Measurements from ENCODE around the gene RPS6KA3. TPM values are rescaled to one million over a fixed set of nuclear protein-coding genes. Genes with fewer than 3 reads are reported as not detected.

RPS6KA3 gene
- total and polyA plus RNA-seq, 12 donors = 6.2 to 41.9 (median 34.3) TPM

GRCh38 chrX:20300822-20301221 lies 34.1 kb upstream of the RPS6KA3 start:
- H3K27ac ChIP-seq = no peak overlapping the region
- intact Hi-C loops (cut with DNase I) = no loop called here
- H3K27me3 ChIP-seq = peaks cover 6% of the 10 kb centered on the region
- H3K9me3 ChIP-seq (replicated peaks in 1 of 3) = no peaks in the 10 kb centered on the region
- H3K4me1 ChIP-seq (replicated peaks in 1 of 2) = no peaks in the 10 kb centered on the region
- WGBS, 4 donors = 86 to 98% (median 91%) methylated on average over 5 of the region's 5 CpGs
- no peaks in the 10 kb centered on the region for H3K36me3 ChIP-seq (replicated peaks in 1 of 2)
- TF ChIP-seq, protein P1, sequence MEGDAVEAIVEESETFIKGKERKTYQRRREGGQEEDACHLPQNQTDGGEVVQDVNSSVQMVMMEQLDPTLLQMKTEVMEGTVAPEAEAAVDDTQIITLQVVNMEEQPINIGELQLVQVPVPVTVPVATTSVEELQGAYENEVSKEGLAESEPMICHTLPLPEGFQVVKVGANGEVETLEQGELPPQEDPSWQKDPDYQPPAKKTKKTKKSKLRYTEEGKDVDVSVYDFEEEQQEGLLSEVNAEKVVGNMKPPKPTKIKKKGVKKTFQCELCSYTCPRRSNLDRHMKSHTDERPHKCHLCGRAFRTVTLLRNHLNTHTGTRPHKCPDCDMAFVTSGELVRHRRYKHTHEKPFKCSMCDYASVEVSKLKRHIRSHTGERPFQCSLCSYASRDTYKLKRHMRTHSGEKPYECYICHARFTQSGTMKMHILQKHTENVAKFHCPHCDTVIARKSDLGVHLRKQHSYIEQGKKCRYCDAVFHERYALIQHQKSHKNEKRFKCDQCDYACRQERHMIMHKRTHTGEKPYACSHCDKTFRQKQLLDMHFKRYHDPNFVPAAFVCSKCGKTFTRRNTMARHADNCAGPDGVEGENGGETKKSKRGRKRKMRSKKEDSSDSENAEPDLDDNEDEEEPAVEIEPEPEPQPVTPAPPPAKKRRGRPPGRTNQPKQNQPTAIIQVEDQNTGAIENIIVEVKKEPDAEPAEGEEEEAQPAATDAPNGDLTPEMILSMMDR (IDR thresholded peaks at IDR 0.05) = no peak
- no peak for TF ChIP-seq POLR2A (IDR thresholded peaks at IDR 0.05)
- no peak for DNase-seq
- no peak overlapping the region for H3K4me3 ChIP-seq

DNA sequence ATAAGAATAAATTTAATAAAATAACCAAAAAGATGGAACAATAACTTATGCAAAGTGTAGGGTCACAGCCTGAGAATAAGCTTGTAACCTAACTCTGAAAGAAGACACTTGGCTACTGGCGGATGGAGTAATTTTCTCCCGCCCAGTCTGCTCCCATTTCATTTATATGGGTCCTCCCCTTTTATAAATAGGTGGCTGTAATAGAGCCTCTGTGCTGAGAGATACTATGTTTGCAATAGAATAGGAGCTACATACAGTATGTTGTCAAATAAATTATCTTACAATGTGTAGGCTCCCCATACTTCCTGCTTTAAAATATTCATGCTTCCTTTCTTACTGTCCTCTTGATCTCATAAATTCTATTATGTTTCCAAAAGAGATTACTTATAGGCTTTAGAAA lies 28.2 kb upstream of the RPS6KA3 start:
- TF ChIP-seq POLR2A (IDR thresholded peaks at IDR 0.05) = no peak
- Histone ChIP-seq H3K4me3 (no peak overlapping the region), H3K4me1 (replicated peaks in 1 of 2) (no peaks in the 10 kb centered on the region), H3K27me3 (peaks cover 3% of the 10 kb centered on the region), H3K27ac (no peak overlapping the region), H3K36me3 (replicated peaks in 1 of 2) (no peaks in the 10 kb centered on the region), H3K9me3 (replicated peaks in 1 of 3) (no peaks in the 10 kb centered on the region)
- 83 to 91% (median 85%) methylated on average over 2 of the region's 2 CpGs for WGBS, 4 donors
- DNase-seq = no peak
- intact Hi-C loops (cut with DNase I) = no loop called here

DNA sequence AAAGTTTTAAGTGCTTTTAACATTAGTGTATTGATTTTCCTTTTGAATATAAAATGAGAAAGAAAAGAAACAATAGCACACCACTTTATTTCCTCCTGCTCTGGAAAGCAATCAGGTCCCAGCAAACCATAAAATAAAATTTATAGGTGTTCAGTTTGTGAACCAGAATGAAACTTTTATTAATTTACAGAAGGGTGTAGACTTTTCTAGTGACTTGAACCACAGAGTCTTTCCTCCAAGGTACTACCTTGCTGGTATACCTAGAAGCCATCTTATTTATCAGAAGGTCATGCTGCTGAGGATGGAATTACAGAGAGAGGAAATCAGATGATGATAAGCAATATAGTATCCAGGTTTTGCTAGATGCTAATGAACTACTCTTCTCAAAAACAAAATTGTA lies 27.6 kb upstream of the RPS6KA3 start:
- Histone ChIP-seq H3K9me3 (replicated peaks in 1 of 3) (no peaks in the 10 kb centered on the region), H3K4me1 (replicated peaks in 1 of 2) (no peaks in the 10 kb centered on the region), H3K27ac (no peak overlapping the region), H3K4me3 (no peak overlapping the region), H3K36me3 (replicated peaks in 1 of 2) (no peaks in the 10 kb centered on the region), H3K27me3 (peaks cover 3% of the 10 kb centered on the region)
- DNase-seq = no peak
- TF ChIP-seq POLR2A (IDR thresholded peaks at IDR 0.05) = no peak
- TF ChIP-seq, protein P1 (IDR thresholded peaks at IDR 0.05) = no peak
- intact Hi-C loops (cut with DNase I) = no loop called here

DNA sequence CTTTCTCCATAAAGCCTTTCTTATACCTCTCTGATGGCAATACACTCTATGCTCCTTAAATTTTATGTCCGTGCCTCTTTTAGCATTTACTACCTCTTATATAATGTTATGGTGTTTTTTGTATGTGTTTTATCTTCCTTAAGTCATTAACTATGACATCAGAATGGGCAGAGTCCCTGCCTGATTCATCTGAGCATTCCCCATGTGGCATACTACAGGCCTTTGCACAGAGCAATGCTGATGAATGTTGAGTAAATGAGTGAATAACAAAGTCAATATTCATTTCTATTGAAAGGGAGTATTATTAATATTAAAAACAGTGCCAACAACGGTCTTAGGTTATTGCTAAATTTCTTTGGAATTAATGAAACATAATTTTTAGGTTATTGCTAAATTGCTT lies 18.8 kb upstream of the RPS6KA3 start:
- Histone ChIP-seq H3K36me3 (replicated peaks in 1 of 2) (no peaks in the 10 kb centered on the region), H3K4me1 (replicated peaks in 1 of 2) (no peaks in the 10 kb centered on the region), H3K4me3 (no peak overlapping the region), H3K27ac (no peak overlapping the region), H3K27me3 (peaks cover 3% of the 10 kb centered on the region), H3K9me3 (replicated peaks in 1 of 3) (no peaks in the 10 kb centered on the region)
- no peak for TF ChIP-seq POLR2A (IDR thresholded peaks at IDR 0.05)
- TF ChIP-seq, protein P1 (IDR thresholded peaks at IDR 0.05) = no peak
- no peak for DNase-seq
- intact Hi-C loops (cut with DNase I) = no loop called here
- 47 to 68% (median 60%) methylated on average over 2 of the region's 2 CpGs for WGBS, 4 donors

GRCh38 chrX:20284992-20285391 lies 18.3 kb upstream of the RPS6KA3 start:
- WGBS, 4 donors = 91 to 100% (median 97%) methylated on average over 1 of the region's 1 CpG
- TF ChIP-seq, protein P1 (IDR thresholded peaks at IDR 0.05) = no peak
- TF ChIP-seq POLR2A (IDR thresholded peaks at IDR 0.05) = no peak

More at GRCh38 chrX:20284992-20285391, 18.3 kb upstream of the RPS6KA3 start:
- intact Hi-C loops (cut with DNase I) = no loop called here
- H3K4me3 ChIP-seq = no peak overlapping the region
- DNase-seq = no peak
- peaks cover 3% of the 10 kb centered on the region for H3K27me3 ChIP-seq
- no peaks in the 10 kb centered on the region for H3K36me3 ChIP-seq (replicated peaks in 1 of 2)
- H3K27ac ChIP-seq = no peak overlapping the region
- H3K4me1 ChIP-seq (replicated peaks in 1 of 2) = no peaks in the 10 kb centered on the region
- no peaks in the 10 kb centered on the region for H3K9me3 ChIP-seq (replicated peaks in 1 of 3)
